ENCODE results near the gene CPVL. TPM values are rescaled to one million over a fixed set of nuclear protein-coding genes. Genes with fewer than 3 reads are reported as not detected.

The CPVL gene
- total and polyA plus RNA-seq, 2 of the 8 experiments (the other 6 are each of a cell fraction or from before 2014, with no cell fraction given): 40.0 to 55.0 TPM

GRCh38 chr7:29019896-29020295, 126.4 kb downstream of the CPVL start:
- Histone ChIP-seq H3K27ac (ENCODE audit: low read depth, low read length) (no peak overlapping the region), H3K14ac (ENCODE audit: insufficient read length) (no peak overlapping the region), H3K23ac (ENCODE audit: insufficient read length) (no peak overlapping the region), H3K18ac (ENCODE audit: extremely low read depth, low read length) (no peak overlapping the region), H2BK5ac (ENCODE audit: low read depth, low read length) (no peak overlapping the region), H2BK20ac (ENCODE audit: low read length) (no peak overlapping the region), H3K9ac (replicated peaks in 1 of 4; ENCODE audit: extremely low read depth in 1 of 4, low read depth in 3 of 4, low read length in 3 of 4) (no peak overlapping the region), H3K4me1 (replicated peaks in 1 of 4; ENCODE audit: control insufficient read depth in 3 of 4, insufficient read depth in 4 of 4, low read length in 3 of 4) (no peaks in the 10 kb centered on the region), H3K9me3 (ENCODE audit: insufficient read depth in 2 of 2, low read depth in 1 of 2, low read length in 1 of 2) (peaks cover 0 to 2% of the 10 kb centered on the region in 2 experiments; a peak in 1 of 4 replicates), H3K36me3 (ENCODE audit: control insufficient read depth in 2 of 4, insufficient read depth in 4 of 4, low read length in 3 of 4) (no peaks in the 10 kb centered on the region), H4K8ac (ENCODE audit: extremely low read depth, insufficient read depth, low read length) (no peak overlapping the region; the same call in 1 of the 2 replicates), H3K4ac (replicated peaks; ENCODE audit: insufficient read length, low read depth, low read length) (no peak overlapping the region), H4K20me1 (replicated peaks in 1 of 2; ENCODE audit: control insufficient read depth in 1 of 2, insufficient read depth in 2 of 2, low read length in 2 of 2) (no peaks in the 10 kb centered on the region), H2BK12ac (ENCODE audit: low read depth, low read length) (no peak overlapping the region), H4K5ac (ENCODE audit: insufficient read length, low read depth, low read length) (no peak overlapping the region), H3K56ac (replicated peaks; ENCODE audit: insufficient read length, low read depth, low read length) (no peak overlapping the region), H2BK15ac (ENCODE audit: low read length) (no peak overlapping the region), H3K23me2 (ENCODE audit: low read depth, low read length) (no peaks in the 10 kb centered on the region), H2BK120ac (replicated peaks; ENCODE audit: low read depth, low read length) (no peak overlapping the region), H3K27me3 (replicated peaks in 1 of 4; ENCODE audit: control insufficient read depth in 3 of 4, extremely low read depth in 1 of 4, insufficient read depth in 3 of 4, low read length in 3 of 4) (no peaks in the 10 kb centered on the region), H4K91ac (replicated peaks; ENCODE audit: insufficient read length, low read length) (no peak overlapping the region), H3K4me2 (ENCODE audit: insufficient read depth in 1 of 2, low read depth in 2 of 2, low read length in 2 of 2) (no peak overlapping the region), H3K79me1 (ENCODE audit: low read depth, low read length) (no peaks in the 10 kb centered on the region), H2AK5ac (ENCODE audit: low read depth, low read length) (no peak overlapping the region), H3K79me2 (ENCODE audit: control insufficient read depth in 1 of 2, insufficient read depth in 2 of 2, low read length in 2 of 2) (no peaks in the 10 kb centered on the region), H2AFZ (ENCODE audit: low read length) (no peak overlapping the region), H3K4me3 (ENCODE audit: extremely low read depth in 1 of 4, insufficient read depth in 2 of 4, low read depth in 3 of 4, low read length in 4 of 4) (no peak overlapping the region)
- POLR2A ChIA-PET (ENCODE audit: partially characterized antibody): no interaction called here
- CTCF ChIA-PET (ENCODE audit: partially characterized antibody): interaction anchor here (0.5 kb wide), 1 partner anchor 65 kb away, joined by 3 read pairs; no protein-coding TSS in a partner anchor
- 89% methylated on average over 5 of the region's 5 CpGs; no CpG with 5 or more reads in 1 of the 2 experiments for WGBS, 2 experiments (ENCODE audit: extremely low coverage in 1 of 2, insufficient coverage in 1 of 2, insufficient read length in 1 of 2, insufficient replicate concordance in 2 of 2, low coverage in 1 of 2, low lambda C conversion rate in 2 of 2, missing lambda C conversion rate in 1 of 2)
- DNase-seq (ENCODE audit: low read depth in 1 of 2, low spot score in 2 of 2): no peak
- FAIRE-seq: no peak
- no peak for TF ChIP-seq PHF8 (conservative IDR thresholded peaks at IDR 0.05; ENCODE audit: low read depth, low read length)
- TF ChIP-seq TBP (IDR thresholded peaks at IDR 0.05; ENCODE audit: low read depth, low read length): no peak
- no peak for TF ChIP-seq ASH2L (IDR thresholded peaks at IDR 0.05; ENCODE audit: low read length)
- no peak for TF ChIP-seq NRF1 (IDR thresholded peaks at IDR 0.05; ENCODE audit: low read depth, low read length)
- no peak for TF ChIP-seq MAFK (IDR thresholded peaks at IDR 0.05; ENCODE audit: low read depth, low read length)
- TF ChIP-seq TCF12 (IDR thresholded peaks at IDR 0.05; ENCODE audit: low read depth, low read length): no peak
- TF ChIP-seq RXRA (IDR thresholded peaks at IDR 0.05; ENCODE audit: insufficient read depth, low read depth, low read length): no peak
- no peak for TF ChIP-seq CTBP2 (IDR thresholded peaks at IDR 0.05; ENCODE audit: borderline replicate concordance, insufficient read depth, insufficient read length, low read length)
- TF ChIP-seq CREB1 (IDR thresholded peaks at IDR 0.05): no peak
- no peak for TF ChIP-seq HDAC2 (IDR thresholded peaks at IDR 0.05; ENCODE audit: borderline replicate concordance in 1 of 2, low read depth in 2 of 2, low read length in 2 of 2)
- TF ChIP-seq POLR2A (IDR thresholded peaks at IDR 0.05; ENCODE audit: control extremely low read depth in 1 of 2, low read depth in 2 of 2, low read length in 2 of 2): no peak
- no peak for TF ChIP-seq JUND (IDR thresholded peaks at IDR 0.05; ENCODE audit: low read length)
- no peak for TF ChIP-seq POU5F1 (IDR thresholded peaks at IDR 0.05; ENCODE audit: low read depth, low read length)
- TF ChIP-seq RNF2 (IDR thresholded peaks at IDR 0.05; ENCODE audit: borderline replicate concordance, low read depth, low read length, missing control alignments, poor library complexity, severe bottlenecking): no peak
- no peak for TF ChIP-seq SUZ12 (IDR thresholded peaks at IDR 0.05; ENCODE audit: low read length)

Data from H1 (cell line).